Measurements from ENCODE around the gene ARAP2.

- TF ChIP-seq CTCF (IDR thresholded peaks at IDR 0.05; ENCODE audit: low read length) (no peak), EZH2 (IDR thresholded peaks at IDR 0.05; ENCODE audit: borderline replicate concordance, low read length) (no peak)
Measured at GRCh38 chr4:36042122-36042970, 202.0 kb downstream of the ARAP2 start.
